B cell (primary cell): ENCODE data around the gene SPATA25. TPM values are rescaled to one million over a fixed set of nuclear protein-coding genes. Genes with fewer than 3 reads are reported as not detected.
A peak's percentile ranks its signal among the peaks of the same experiment; 100 is the strongest.

Source experiments
- ATAC-seq: fragments of 200-7000 bp; cut with Tn5 transposase; one replicate; pipeline ENCODE4 v1.10.0; 2021; ENCODE audit warnings: low read depth, mild to moderate bottlenecking, moderate number of reproducible peaks, moderate library complexity
- CTCF ChIA-PET: fragments of 350-600 bp; sonication (Branson Sonifier 250); formaldehyde crosslinking; loops from one replicate; lab custom pipeline; 2021; ENCODE audit warnings: antibody characterized with exemption, inconsistent platforms; lab: Charles Lee
- POLR2A ChIA-PET: fragments of 350-600 bp; sonication (Branson Sonifier 250); formaldehyde crosslinking; loops from one replicate; lab custom pipeline; 2021; ENCODE audit warnings: antibody characterized with exemption; lab: Charles Lee
- DNase-seq: peaks from one replicate; pipeline ENCODE4 v3.0.0; 2013
- H2AFZ ChIP-seq: 2 replicates; pipeline ENCODE4 v1.6.1; 2012; ENCODE audit warnings: mild to moderate bottlenecking, low read depth, low read length; ENCODE audit not compliant: insufficient read depth, poor library complexity, severe bottlenecking
- H3K27ac ChIP-seq, 2 donors: 1 replicate in 1 of 2; 2 replicates in 1 of 2; pipeline ENCODE4 v1.5.1; 2012 to 2013; ENCODE audit warnings: low read length in 2 of 2, mild to moderate bottlenecking in 2 of 2, moderate library complexity in 1 of 2
- H3K27me3 ChIP-seq, 4 experiments: fragments of 200-600 bp in 1 of 4; sonication (generic) in 1 of 4; replicated peaks in 1 of 4; 1 replicate in 2 of 4; 2 replicates in 2 of 4; pipeline versions ENCODE4 v1.6.1 to v1.7.0; 2013 to 2016; ENCODE audit warnings: low read length in 3 of 4, mild to moderate bottlenecking in 2 of 4, mixed read lengths in 1 of 4, moderate library complexity in 1 of 4; ENCODE audit not compliant: insufficient read depth in 4 of 4, control insufficient read depth in 3 of 4; ENCODE audit errors: control extremely low read depth in 1 of 4
- H3K36me3 ChIP-seq, 2 experiments: replicated peaks in 1 of 2; 1 replicate in 1 of 2; 2 replicates in 1 of 2; pipeline versions ENCODE4 v1.6.1 to v1.7.1; 2013; ENCODE audit warnings: low read length in 1 of 2; ENCODE audit not compliant: insufficient read depth in 2 of 2, control insufficient read depth in 1 of 2; ENCODE audit errors: control extremely low read depth in 1 of 2, extremely low read depth in 1 of 2
- H3K4me1 ChIP-seq, 2 donors: fragments of 200-600 bp in 1 of 2; sonication (generic) in 1 of 2; 1 replicate in 1 of 2; 2 replicates in 1 of 2; pipeline versions ENCODE4 v1.5.1 to v1.6.1; 2013 to 2017; ENCODE audit warnings: low read length in 2 of 2; ENCODE audit not compliant: control insufficient read depth in 2 of 2, insufficient read depth in 2 of 2
- H3K4me2 ChIP-seq: replicated peaks from 2 replicates; pipeline ENCODE3; 2012; ENCODE audit warnings: mild to moderate bottlenecking, low read depth, low read length; ENCODE audit not compliant: poor library complexity, severe bottlenecking
- H3K4me3 ChIP-seq, 5 experiments: fragments of 200-600 bp in 1 of 5; sonication (generic) in 1 of 5; 1 replicate in 3 of 5; 2 replicates in 2 of 5; pipeline versions ENCODE4 v1.5.1 to v1.7.0; 2011 to 2016; ENCODE audit warnings: low read length in 4 of 5, mild to moderate bottlenecking in 4 of 5, low read depth in 2 of 5, control low read depth in 1 of 5, moderate library complexity in 1 of 5; ENCODE audit not compliant: insufficient read depth in 1 of 5; ENCODE audit errors: control extremely low read depth in 1 of 5, extremely low read depth in 1 of 5
- H3K79me2 ChIP-seq: fragments of 200-600 bp; sonication (generic); one replicate; pipeline ENCODE4 v1.6.0; 2016; ENCODE audit warnings: low read length; ENCODE audit not compliant: control insufficient read depth, insufficient read depth
- H3K9ac ChIP-seq: fragments of 200-600 bp; sonication (generic); 2 replicates; pipeline ENCODE4 v1.6.1; 2017; ENCODE audit warnings: mild to moderate bottlenecking, low read length, moderate library complexity
- H3K9me3 ChIP-seq, 3 donors: one replicate each; pipeline versions ENCODE4 v1.6.1 to v1.7.1; 2013; ENCODE audit warnings: low read length in 2 of 3; ENCODE audit not compliant: control insufficient read depth in 2 of 3, insufficient read depth in 1 of 3; ENCODE audit errors: control extremely low read depth in 1 of 3
- H4K20me1 ChIP-seq: 2 replicates; pipeline ENCODE4 v1.6.0; 2012; ENCODE audit warnings: mild to moderate bottlenecking, low read length; ENCODE audit not compliant: insufficient read depth, control insufficient read depth, poor library complexity, severe bottlenecking
- H3K27ac Mint-ChIP-seq: one replicate; pipeline ENCODE4 v1.8.0; 2021; ENCODE audit warnings: mixed read lengths
- H3K27me3 Mint-ChIP-seq: one replicate; pipeline ENCODE4 v1.8.0; 2021; ENCODE audit warnings: mixed read lengths
- H3K4me1 Mint-ChIP-seq: one replicate; pipeline ENCODE4 v1.8.0; 2021; ENCODE audit warnings: mixed read lengths
- H3K4me3 Mint-ChIP-seq: one replicate; pipeline ENCODE4 v1.8.0; 2021; ENCODE audit warnings: mixed read lengths
- H3K9me3 Mint-ChIP-seq: one replicate; pipeline ENCODE4 v1.8.0; 2022; ENCODE audit warnings: mixed read lengths; ENCODE audit not compliant: insufficient read depth
- EZH2 ChIP-seq: IDR thresholded peaks from 2 replicates; pipeline ENCODE4 v1.6.1; 2012; ENCODE audit warnings: borderline replicate concordance, low read depth, mild to moderate bottlenecking, moderate library complexity, low read length; ENCODE audit not compliant: insufficient read depth, poor library complexity, severe bottlenecking
- WGBS: methylation state at CpG from one replicate; pipeline ENCODE4 v1.1.5; 2013; ENCODE audit warnings: missing lambda C conversion rate; ENCODE audit not compliant: insufficient coverage; 5-methylcytosine and 5-hydroxymethylcytosine counted together
- intact Hi-C: fragments of 100-400 bp; cut with micrococcal nuclease; formaldehyde crosslinking; loops from one replicate; pipeline ENCODE4 v1.10.0; 2022
- polyA plus RNA-seq: library from polyadenylated mRNA; depleted of rRNA; stranded (reverse); fragments of >200 nt; gene quantifications from 2 replicates; pipeline ENCODE4 v1.2.3, GENCODE V29; 2012
- total RNA-seq, 2 donors: library from RNA; stranded (reverse); fragments of 120-200 nt in 1 of 2; gene quantifications; 1 replicate in 1 of 2; 2 replicates in 1 of 2; pipeline versions ENCODE4 v1.2.3 to v1.2.4, GENCODE V29; 2013 to 2022
- TF ChIP-seq, protein P1 (sequence below): fragments of 200-600 bp; IDR thresholded peaks from one replicate; pipeline ENCODE4 v1.8.0; 2022; ENCODE audit warnings: antibody characterized with exemption, mild to moderate bottlenecking

Gene SPATA25
- total and polyA plus RNA-seq, 2 donors (not counting 1 experiment from before 2014, with no cell fraction given), result 2.5 to 2.9 TPM

DNA sequence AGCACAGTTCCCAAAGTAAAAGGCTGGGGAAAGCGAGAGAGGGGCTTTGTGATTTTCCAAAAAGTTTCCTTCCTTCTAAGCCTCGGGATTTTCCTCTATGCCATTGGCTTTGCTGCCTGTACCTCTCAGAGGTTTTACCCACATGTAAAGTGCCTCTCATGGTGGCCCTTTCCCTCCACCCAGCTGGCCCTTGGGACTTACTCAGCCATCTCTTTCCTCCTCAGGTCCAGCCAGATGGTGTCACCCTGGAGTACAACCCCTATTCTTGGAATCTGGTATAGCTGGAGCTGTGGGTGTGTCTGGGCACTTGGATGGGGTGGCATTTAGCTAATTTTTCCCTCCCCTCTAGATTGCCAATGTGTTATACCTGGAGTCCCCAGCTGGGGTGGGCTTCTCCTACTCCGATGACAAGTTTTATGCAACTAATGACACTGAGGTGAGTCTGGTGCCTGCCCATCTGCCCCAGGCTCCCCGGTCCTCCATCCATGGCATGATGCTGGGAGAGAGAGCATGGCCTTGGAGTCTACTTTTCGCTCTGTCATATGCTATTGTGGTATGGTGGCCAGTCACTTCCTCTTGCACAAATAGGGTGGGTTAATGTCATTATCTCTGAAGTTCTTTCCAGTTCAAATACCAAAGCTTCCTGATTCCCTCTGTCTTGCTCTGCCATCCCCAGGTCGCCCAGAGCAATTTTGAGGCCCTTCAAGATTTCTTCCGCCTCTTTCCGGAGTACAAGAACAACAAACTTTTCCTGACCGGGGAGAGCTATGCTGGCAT is 4.8 kb upstream of the SPATA25 start:
- intact Hi-C loops, result no loop called here
- no peak for DNase-seq
- Histone ChIP-seq H3K9me3 (no peaks in the 10 kb centered on the region), H3K4me1 (peaks cover 24 to 29% of the 10 kb centered on the region in 2 donors), H2AFZ (peak overlapping the region; percentile 93), H3K27ac (no peak overlapping the region), H3K9ac (peak overlapping the region; percentile 85), H4K20me1 (no peaks in the 10 kb centered on the region), H3K4me2 (peak overlapping the region; percentile 99), H3K4me3 (peak overlapping the region in 4 of 5 experiments; percentile 72 to 95 (median 80)), H3K79me2 (peaks cover 7% of the 10 kb centered on the region), H3K36me3 (peaks cover 0 to 20% of the 10 kb centered on the region in 2 experiments), H3K27me3 (no peaks in the 10 kb centered on the region)
- TF ChIP-seq, protein P1, sequence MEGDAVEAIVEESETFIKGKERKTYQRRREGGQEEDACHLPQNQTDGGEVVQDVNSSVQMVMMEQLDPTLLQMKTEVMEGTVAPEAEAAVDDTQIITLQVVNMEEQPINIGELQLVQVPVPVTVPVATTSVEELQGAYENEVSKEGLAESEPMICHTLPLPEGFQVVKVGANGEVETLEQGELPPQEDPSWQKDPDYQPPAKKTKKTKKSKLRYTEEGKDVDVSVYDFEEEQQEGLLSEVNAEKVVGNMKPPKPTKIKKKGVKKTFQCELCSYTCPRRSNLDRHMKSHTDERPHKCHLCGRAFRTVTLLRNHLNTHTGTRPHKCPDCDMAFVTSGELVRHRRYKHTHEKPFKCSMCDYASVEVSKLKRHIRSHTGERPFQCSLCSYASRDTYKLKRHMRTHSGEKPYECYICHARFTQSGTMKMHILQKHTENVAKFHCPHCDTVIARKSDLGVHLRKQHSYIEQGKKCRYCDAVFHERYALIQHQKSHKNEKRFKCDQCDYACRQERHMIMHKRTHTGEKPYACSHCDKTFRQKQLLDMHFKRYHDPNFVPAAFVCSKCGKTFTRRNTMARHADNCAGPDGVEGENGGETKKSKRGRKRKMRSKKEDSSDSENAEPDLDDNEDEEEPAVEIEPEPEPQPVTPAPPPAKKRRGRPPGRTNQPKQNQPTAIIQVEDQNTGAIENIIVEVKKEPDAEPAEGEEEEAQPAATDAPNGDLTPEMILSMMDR, result no peak
- TF ChIP-seq EZH2, result no peak
- no peaks in the 10 kb centered on the region for H3K9me3 Mint-ChIP-seq
- peak overlapping the region; percentile 96 for H3K27ac Mint-ChIP-seq
- CTCF ChIA-PET, result interaction anchor here (1.4 to 3.2 kb wide), 2 partner anchors 41 to 77 kb away, joined by 5 to 9 read pairs; no protein-coding TSS in a partner anchor
- H3K27me3 Mint-ChIP-seq, result no peaks in the 10 kb centered on the region
- ATAC-seq, result no peak
- H3K4me1 Mint-ChIP-seq, result peaks cover 31% of the 10 kb centered on the region
- POLR2A ChIA-PET, result interaction anchor here (0.6 to 5.3 kb wide), 4 partner anchors 11 to 54 kb away, joined by 3 to 41 read pairs (median 12); partner anchors contain the start of genes ACOT8, PCIF1 and ZSWIM1
- 80% methylated on average over 6 of the region's 9 CpGs for whole genome bisulfite sequencing
- H3K4me3 Mint-ChIP-seq, result peak overlapping the region; percentile 97
